Progenitor cell of endocrine pancreas (in vitro differentiated cells): Measurements from ENCODE around the gene EZR. TPM values are rescaled to one million over a fixed set of nuclear protein-coding genes. Genes with fewer than 3 reads are reported as not detected.

Experiments used
- DNase-seq: peaks from one replicate; pipeline ENCODE4 v3.0.0; 2021; ENCODE audit warnings: low spot score; ENCODE audit not compliant: unreplicated experiment
- H3K27ac Mint-ChIP-seq: 2 replicates; pipeline ENCODE4 v1.8.0; 2021; ENCODE audit warnings: mild to moderate bottlenecking, moderate library complexity, mixed read lengths
- H3K27me3 Mint-ChIP-seq: 2 replicates; pipeline ENCODE4 v1.8.0; 2021; ENCODE audit warnings: mixed read lengths
- H3K36me3 Mint-ChIP-seq: 2 replicates; pipeline ENCODE4 v1.8.0; 2022; ENCODE audit warnings: mixed read lengths; ENCODE audit not compliant: insufficient read depth
- H3K4me1 Mint-ChIP-seq: 2 replicates; pipeline ENCODE4 v1.8.0; 2021; ENCODE audit warnings: low read depth, mixed read lengths
- H3K4me3 Mint-ChIP-seq: 2 replicates; pipeline ENCODE4 v1.8.0; 2021; ENCODE audit warnings: low read depth, mild to moderate bottlenecking, moderate library complexity, mixed read lengths
- H3K9me3 Mint-ChIP-seq: 2 replicates; pipeline ENCODE4 v1.8.0; 2021; ENCODE audit warnings: low read depth, mixed read lengths
- CTCF ChIP-seq: fragments of 200-600 bp; sonication (generic); IDR thresholded peaks from one replicate; pipeline ENCODE4 v1.5.0; 2021; ENCODE audit warnings: antibody characterized with exemption, mild to moderate bottlenecking; ENCODE audit not compliant: unreplicated experiment
- total RNA-seq: library from RNA; stranded (reverse); gene quantifications from 2 replicates; pipeline ENCODE4 v1.2.1, GENCODE V29; 2021

The EZR gene
- total RNA-seq, 1 donor from 2014 or later = 258 TPM

GRCh38 chr6:158764926-158765325 lies 54.2 kb downstream of the EZR start:
- H3K4me3 Mint-ChIP-seq = no peak overlapping the region
- peaks cover 33% of the 10 kb centered on the region for H3K36me3 Mint-ChIP-seq
- no peak for DNase-seq

GRCh38 chr6:158764183-158764849 lies 54.9 kb downstream of the EZR start:
- Mint-ChIP-seq H3K27me3 (no peaks in the 10 kb centered on the region), H3K9me3 (no peaks in the 10 kb centered on the region), H3K36me3 (peaks cover 27% of the 10 kb centered on the region), H3K4me3 (no peak overlapping the region), H3K4me1 (peaks cover 18% of the 10 kb centered on the region), H3K27ac (peak overlapping the region; percentile 81)
- no peak for DNase-seq
- TF ChIP-seq CTCF = no peak

More at GRCh38 chr6:158764926-158765325, 54.2 kb downstream of the EZR start:
- Mint-ChIP-seq H3K27ac (peak overlapping the region; percentile 31), H3K9me3 (no peaks in the 10 kb centered on the region), H3K4me1 (peaks cover 18% of the 10 kb centered on the region), H3K27me3 (no peaks in the 10 kb centered on the region)
- TF ChIP-seq CTCF = no peak

GRCh38 chr6:158763434-158764182 lies 55.6 kb downstream of the EZR start:
- peaks cover 25% of the 10 kb centered on the region for H3K36me3 Mint-ChIP-seq
- H3K4me1 Mint-ChIP-seq = peaks cover 21% of the 10 kb centered on the region
- no peak overlapping the region for H3K4me3 Mint-ChIP-seq
- H3K27me3 Mint-ChIP-seq = no peaks in the 10 kb centered on the region
- no peak for TF ChIP-seq CTCF
- peak overlapping the region; percentile 81 for H3K27ac Mint-ChIP-seq
- H3K9me3 Mint-ChIP-seq = no peaks in the 10 kb centered on the region
- DNase-seq = no peak

GRCh38 chr6:158762787-158763433 lies 56.3 kb downstream of the EZR start:
- Mint-ChIP-seq H3K36me3 (peaks cover 21% of the 10 kb centered on the region), H3K27ac (peak overlapping the region; percentile 78), H3K4me3 (no peak overlapping the region), H3K27me3 (no peaks in the 10 kb centered on the region), H3K4me1 (peaks cover 26% of the 10 kb centered on the region), H3K9me3 (no peaks in the 10 kb centered on the region)
- no peak for TF ChIP-seq CTCF
- DNase-seq = no peak

GRCh38 chr6:158761746-158762145 lies 57.4 kb downstream of the EZR start:
- Mint-ChIP-seq H3K27ac (peak overlapping the region; percentile 8), H3K27me3 (peaks cover 3% of the 10 kb centered on the region), H3K4me3 (no peak overlapping the region), H3K36me3 (peaks cover 13% of the 10 kb centered on the region), H3K4me1 (peaks cover 32% of the 10 kb centered on the region), H3K9me3 (no peaks in the 10 kb centered on the region)
- DNase-seq = no peak
- TF ChIP-seq CTCF = no peak
